Psoas muscle (tissue), 8 donors: Measurements from ENCODE around the gene USP24. TPM values are rescaled to one million over a fixed set of nuclear protein-coding genes. Genes with fewer than 3 reads are reported as not detected.

Experiments
- ATAC-seq, 4 donors: fragments of 200-7000 bp; cut with Tn5 transposase; one replicate each; pipeline ENCODE4 v1.9.1; 2020; ENCODE audit warnings: moderate library complexity in 3 of 4, mild to moderate bottlenecking in 2 of 4
- DNase-seq, 2 donors: peaks; one replicate each; pipeline ENCODE4 v3.0.0-alpha.2; 2020
- H3K27ac ChIP-seq: fragments of 200-600 bp; one replicate; pipeline ENCODE4 v1.8.0; 2022
- H3K27me3 ChIP-seq, 3 donors: fragments of 200-600 bp in 1 of 3; one replicate each; pipeline versions ENCODE4 v1.6.1 to v1.8.0; 2013 to 2022; ENCODE audit warnings: low read length in 2 of 3, mild to moderate bottlenecking in 2 of 3, moderate library complexity in 1 of 3; ENCODE audit not compliant: insufficient read depth in 3 of 3
- H3K36me3 ChIP-seq, 2 donors: fragments of 200-600 bp in 1 of 2; one replicate each; pipeline versions ENCODE4 v1.6.1 to v1.8.0; 2013 to 2022; ENCODE audit warnings: low read depth in 1 of 2, mild to moderate bottlenecking in 1 of 2, moderate library complexity in 1 of 2; ENCODE audit not compliant: insufficient read depth in 1 of 2
- H3K4me1 ChIP-seq: fragments of 200-600 bp; one replicate; pipeline ENCODE4 v1.8.0; 2022
- H3K4me3 ChIP-seq: fragments of 200-600 bp; one replicate; pipeline ENCODE4 v1.8.0; 2022; ENCODE audit warnings: mild to moderate bottlenecking
- H3K9me3 ChIP-seq: fragments of 200-600 bp; one replicate; pipeline ENCODE4 v1.8.0; 2022
- WGBS, 3 donors: extraction: QIAGEN DNeasy Blood & Tissue Kit; methylation state at CpG; one replicate each; pipeline versions ENCODE4 v1.1.6 to v1.1.7; 2013; 5-methylcytosine and 5-hydroxymethylcytosine counted together
- intact Hi-C, 2 donors: fragments of 100-400 bp; cut with DNase I; formaldehyde crosslinking; loops; one replicate each; pipeline versions ENCODE4 v1.11.0 to v1.14.2; 2022
- polyA plus RNA-seq, 3 donors: library from polyadenylated mRNA; stranded (reverse); fragments of 200-250 nt; gene quantifications; one replicate each; pipeline ENCODE4 v1.2.3, GENCODE V29; 2013
- total RNA-seq, 4 donors: library from RNA; stranded (reverse); fragmentation: NEBNext Ultra II Directional in 2 of 4; extraction: Animal tissue kit (Norgen Biotek cat#: 25700) in 2 of 4; gene quantifications; one replicate each; pipeline versions ENCODE4 v1.2.1 to v1.2.4, GENCODE V29; 2021 to 2023
- TF ChIP-seq, protein P1 (sequence below): fragments of 200-600 bp; IDR thresholded peaks from one replicate; pipeline ENCODE4 v1.8.0; 2022; ENCODE audit warnings: antibody characterized with exemption
- donor health status: healthy with polysubstance abuse.
- donor health status: DM: no; HTN: no; CAD: no; lungs with moderate emphysema.
- donor health status: Bipolar disorder and iron deficiency.
- donor health status: healthy.
- donor health status: DM: yes; HTN: yes; CAD: no.
- donor health status: DM: no; HTN: no; CAD: no.
- donor health status: DM: no; HTN: no; CAD: no.
- donor health status: DM: yes; HTN: yes; CAD: no.

The USP24 gene
- total and polyA plus RNA-seq, 7 donors: 14.6 to 67.9 (median 53.2) TPM

DNA sequence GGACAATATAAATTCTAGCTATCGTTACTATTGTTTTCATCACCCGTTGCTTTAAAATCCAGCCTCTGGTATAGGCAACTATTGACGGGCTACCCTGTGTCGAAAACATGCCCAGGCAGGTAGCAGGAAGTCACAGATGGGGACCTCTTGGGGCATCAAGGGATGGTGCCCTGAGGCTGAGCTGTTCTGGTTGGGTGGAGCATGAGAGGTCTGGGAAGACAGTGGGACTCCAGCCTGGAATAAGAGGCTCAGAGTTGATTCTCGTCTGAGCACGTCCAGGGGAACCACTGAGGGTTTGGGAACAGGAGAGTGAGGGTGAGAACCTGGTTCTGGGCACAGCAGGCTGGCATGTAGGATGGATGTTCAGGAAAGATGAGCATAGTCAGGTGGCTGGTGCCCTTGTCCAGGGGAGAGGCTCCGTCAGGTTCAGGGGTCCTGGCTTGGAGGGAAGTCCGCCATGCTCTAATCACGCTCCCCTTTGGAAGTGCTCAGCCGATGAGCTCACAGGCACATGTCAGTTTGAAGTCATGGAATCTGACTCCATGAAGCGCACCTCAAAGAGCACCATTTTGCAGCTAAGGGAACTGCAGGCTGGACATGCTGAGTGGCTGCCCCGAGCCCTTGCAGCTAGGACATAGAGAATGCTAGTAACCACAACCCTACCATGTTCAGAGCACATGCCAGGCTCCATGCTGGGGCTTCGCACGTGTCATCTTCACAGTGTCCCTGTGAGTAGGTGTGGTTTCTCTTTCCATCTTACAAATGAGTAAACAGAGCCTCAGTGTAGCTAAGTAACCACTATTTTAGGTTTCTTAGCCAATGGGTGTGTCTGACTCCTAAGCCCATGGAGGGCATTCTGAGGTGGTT lies 154.8 kb downstream of the USP24 start:
- 91 to 94% (median 92%) methylated on average over 14 of the region's 14 CpGs for WGBS, 3 donors
- ATAC-seq (no peak), DNase-seq (no peak)
- H3K4me1 ChIP-seq: peaks cover 22% of the 10 kb centered on the region
- intact Hi-C loops: no loop called here
- H3K9me3 ChIP-seq: no peaks in the 10 kb centered on the region
- no peaks in the 10 kb centered on the region for H3K36me3 ChIP-seq
- no peak overlapping the region for H3K4me3 ChIP-seq
- H3K27ac ChIP-seq: no peak overlapping the region
- TF ChIP-seq, protein P1, sequence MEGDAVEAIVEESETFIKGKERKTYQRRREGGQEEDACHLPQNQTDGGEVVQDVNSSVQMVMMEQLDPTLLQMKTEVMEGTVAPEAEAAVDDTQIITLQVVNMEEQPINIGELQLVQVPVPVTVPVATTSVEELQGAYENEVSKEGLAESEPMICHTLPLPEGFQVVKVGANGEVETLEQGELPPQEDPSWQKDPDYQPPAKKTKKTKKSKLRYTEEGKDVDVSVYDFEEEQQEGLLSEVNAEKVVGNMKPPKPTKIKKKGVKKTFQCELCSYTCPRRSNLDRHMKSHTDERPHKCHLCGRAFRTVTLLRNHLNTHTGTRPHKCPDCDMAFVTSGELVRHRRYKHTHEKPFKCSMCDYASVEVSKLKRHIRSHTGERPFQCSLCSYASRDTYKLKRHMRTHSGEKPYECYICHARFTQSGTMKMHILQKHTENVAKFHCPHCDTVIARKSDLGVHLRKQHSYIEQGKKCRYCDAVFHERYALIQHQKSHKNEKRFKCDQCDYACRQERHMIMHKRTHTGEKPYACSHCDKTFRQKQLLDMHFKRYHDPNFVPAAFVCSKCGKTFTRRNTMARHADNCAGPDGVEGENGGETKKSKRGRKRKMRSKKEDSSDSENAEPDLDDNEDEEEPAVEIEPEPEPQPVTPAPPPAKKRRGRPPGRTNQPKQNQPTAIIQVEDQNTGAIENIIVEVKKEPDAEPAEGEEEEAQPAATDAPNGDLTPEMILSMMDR: no peak
- H3K27me3 ChIP-seq: no peaks in the 10 kb centered on the region

DNA sequence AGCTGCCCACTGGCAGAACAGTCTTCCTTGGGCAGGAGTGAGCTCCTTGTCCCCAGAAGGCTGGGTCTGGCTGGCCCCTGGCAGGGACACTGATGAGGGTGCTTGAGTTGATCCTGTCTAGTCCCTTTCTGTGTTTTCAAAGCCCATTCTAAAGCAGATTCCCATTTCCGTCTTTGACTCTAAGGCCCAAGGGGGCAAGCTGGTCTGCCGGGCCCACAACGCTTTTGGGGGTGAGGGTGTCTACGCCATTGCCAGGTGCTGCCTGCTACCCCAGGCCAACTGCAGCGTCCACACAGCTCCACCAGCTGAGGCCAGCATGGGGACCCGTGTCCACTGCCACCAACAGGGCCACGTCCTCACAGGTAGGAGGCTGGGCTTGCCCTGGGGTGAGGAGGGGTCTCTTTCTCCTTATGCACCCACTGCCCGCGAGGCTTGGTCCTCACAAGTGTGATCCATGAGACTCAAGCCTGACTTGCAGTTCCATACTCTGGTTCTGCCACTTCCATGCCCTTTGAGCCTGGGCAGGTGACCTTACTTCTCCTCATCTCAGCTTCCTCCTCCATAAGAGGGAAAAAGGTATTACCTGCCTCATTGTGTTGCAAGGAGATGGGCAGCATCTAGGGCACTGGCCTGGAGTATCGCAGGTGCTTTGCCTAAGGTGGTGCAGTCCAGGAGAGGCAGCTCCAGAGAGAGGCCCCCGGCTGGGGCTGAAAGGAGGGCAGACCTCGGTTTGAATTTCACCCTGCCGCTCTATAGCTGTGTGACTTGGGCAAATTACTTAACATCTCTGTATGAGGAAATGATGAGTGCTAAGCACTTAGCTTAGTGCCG lies 155.6 kb downstream of the USP24 start:
- TF ChIP-seq, protein P1: no peak
- Histone ChIP-seq H3K9me3 (no peaks in the 10 kb centered on the region), H3K4me3 (no peak overlapping the region), H3K27ac (no peak overlapping the region), H3K4me1 (peaks cover 16% of the 10 kb centered on the region), H3K27me3 (no peaks in the 10 kb centered on the region), H3K36me3 (no peaks in the 10 kb centered on the region)
- DNase-seq: no peak
- intact Hi-C loops: no loop called here
- ATAC-seq: no peak
- WGBS, 3 donors: 88 to 95% (median 90%) methylated on average over 14 of the region's 14 CpGs

DNA sequence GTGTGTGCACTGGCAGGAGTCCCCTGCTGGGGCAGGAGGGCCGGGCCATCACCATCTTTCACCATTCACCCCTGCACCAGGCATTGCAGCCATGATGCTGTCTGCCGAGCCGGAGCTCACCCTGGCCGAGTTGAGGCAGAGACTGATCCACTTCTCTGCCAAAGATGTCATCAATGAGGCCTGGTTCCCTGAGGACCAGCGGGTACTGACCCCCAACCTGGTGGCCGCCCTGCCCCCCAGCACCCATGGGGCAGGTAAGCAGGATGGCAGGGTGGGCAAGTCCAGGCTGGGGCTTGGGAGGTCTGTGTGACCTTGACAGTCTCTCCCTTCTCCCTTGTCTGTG lies 157.2 kb downstream of the USP24 start:
- H3K27ac ChIP-seq: no peak overlapping the region
- 91 to 99% (median 93%) methylated on average over 6 of the region's 6 CpGs for WGBS, 3 donors
- ATAC-seq: no peak
- intact Hi-C loops: no loop called here
- TF ChIP-seq, protein P1: no peak
- H3K27me3 ChIP-seq: no peaks in the 10 kb centered on the region
- H3K36me3 ChIP-seq: no peaks in the 10 kb centered on the region
- H3K4me3 ChIP-seq: no peak overlapping the region
- no peaks in the 10 kb centered on the region for H3K9me3 ChIP-seq
- no peak for DNase-seq
- H3K4me1 ChIP-seq: peaks cover 18% of the 10 kb centered on the region

DNA sequence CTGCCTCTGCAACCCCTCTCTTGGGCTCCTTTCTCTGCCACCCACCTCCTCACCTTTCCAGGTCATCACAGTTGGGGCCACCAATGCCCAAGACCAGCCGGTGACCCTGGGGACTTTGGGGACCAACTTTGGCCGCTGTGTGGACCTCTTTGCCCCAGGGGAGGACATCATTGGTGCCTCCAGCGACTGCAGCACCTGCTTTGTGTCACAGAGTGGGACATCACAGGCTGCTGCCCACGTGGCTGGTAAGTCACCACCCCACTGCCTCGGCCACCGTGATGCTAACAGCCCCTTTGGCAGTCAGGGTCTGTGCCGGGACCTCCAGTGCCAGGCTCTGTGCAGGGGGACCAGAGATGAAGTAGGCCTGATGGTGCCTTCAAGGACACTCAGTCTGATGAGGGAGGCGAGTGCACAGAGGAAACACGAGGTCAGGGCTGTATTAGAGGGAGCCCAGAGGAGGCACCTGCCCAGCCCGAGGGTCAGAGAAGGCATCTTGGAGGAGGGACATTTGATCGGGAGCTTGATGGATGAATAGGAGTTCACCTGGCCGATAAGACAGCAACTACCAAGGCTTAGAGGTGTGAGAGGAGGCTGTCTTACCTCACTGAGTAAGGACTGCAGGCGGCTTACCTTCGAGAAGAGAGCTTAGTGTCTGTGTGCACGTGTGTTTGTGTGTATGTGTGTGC lies 157.8 kb downstream of the USP24 start:
- no peak overlapping the region for H3K4me3 ChIP-seq
- no peaks in the 10 kb centered on the region for H3K27me3 ChIP-seq

More for the DNA sequence above, 157.8 kb downstream of the USP24 start:
- TF ChIP-seq, protein P1: no peak
- 92 to 96% (median 93%) methylated on average over 15 of the region's 15 CpGs for WGBS, 3 donors
- intact Hi-C loops: no loop called here
- no peak for ATAC-seq
- DNase-seq: no peak
- Histone ChIP-seq H3K9me3 (no peaks in the 10 kb centered on the region), H3K36me3 (no peaks in the 10 kb centered on the region), H3K4me1 (peaks cover 21% of the 10 kb centered on the region), H3K27ac (no peak overlapping the region)
